ACC112 (cell line): ENCODE measurements around the gene EPB41.
"Not testable (repeated sequence)": the region's sequence is repeated elsewhere in the genome, so short reads cannot be mapped to it uniquely, and the experiment has no call there.

Experiments
- H2AFZ ChIP-seq: fragments of 200-600 bp; sonication (generic); one replicate; pipeline ENCODE4 v1.6.0; 2017; ENCODE audit warnings: antibody characterized with exemption, low read length; ENCODE audit not compliant: unreplicated experiment
- H3K27ac ChIP-seq: fragments of 200-600 bp; sonication (generic); 2 replicates; pipeline ENCODE4 v1.5.1; 2014; ENCODE audit warnings: low read depth, mild to moderate bottlenecking, antibody characterized with exemption, low read length, moderate library complexity
- H3K27me3 ChIP-seq: fragments of 200-600 bp; sonication (generic); 2 replicates; pipeline ENCODE4 v1.6.1; 2014; ENCODE audit warnings: mild to moderate bottlenecking, antibody characterized with exemption, low read length, moderate library complexity, mixed read lengths; ENCODE audit not compliant: insufficient read depth
- H3K36me3 ChIP-seq: fragments of 200-600 bp; sonication (generic); 2 replicates; pipeline ENCODE4 v1.6.1; 2016; ENCODE audit warnings: mild to moderate bottlenecking, antibody characterized with exemption, low read length, moderate library complexity, mixed read lengths; ENCODE audit not compliant: insufficient read depth
- H3K4me1 ChIP-seq: fragments of 200-600 bp; sonication (generic); one replicate; pipeline ENCODE4 v1.6.1; 2016; ENCODE audit warnings: low read length, mixed read lengths; ENCODE audit not compliant: insufficient read depth, unreplicated experiment, control insufficient read depth
- H3K4me3 ChIP-seq: fragments of 200-600 bp; sonication (generic); 2 replicates; pipeline ENCODE4 v1.5.1; 2014; ENCODE audit warnings: mild to moderate bottlenecking, low read depth, low read length
- H3K79me2 ChIP-seq: fragments of 200-600 bp; sonication (generic); one replicate; pipeline ENCODE4 v1.6.0; 2016; ENCODE audit warnings: low read length; ENCODE audit not compliant: control insufficient read depth, unreplicated experiment, insufficient read depth

EPB41 gene

GRCh38 chr1:29017975-29018712 lies 103.8 kb downstream of the EPB41 start:
- Histone ChIP-seq H3K4me1 (no peaks in the 10 kb centered on the region), H2AFZ (no peak overlapping the region), H3K27ac (no peak overlapping the region), H3K79me2 (no peaks in the 10 kb centered on the region), H3K36me3 (no peaks in the 10 kb centered on the region), H3K27me3 (no peaks in the 10 kb centered on the region), H3K4me3 (no peak overlapping the region)

- Histone ChIP-seq H3K27me3 (no peaks in the 10 kb centered on the region), H3K79me2 (no peaks in the 10 kb centered on the region)
These were observed 108.3 kb downstream of the EPB41 start for GRCh38 chr1:29022620-29023019.

GRCh38 chr1:29029667-29030066 lies 115.3 kb downstream of the EPB41 start:
- no peaks in the 10 kb centered on the region for H3K4me1 ChIP-seq
- H3K36me3 ChIP-seq, result no peaks in the 10 kb centered on the region

More at GRCh38 chr1:29022620-29023019, 108.3 kb downstream of the EPB41 start:
- Histone ChIP-seq H3K4me3 (no peak overlapping the region), H3K36me3 (no peaks in the 10 kb centered on the region), H3K27ac (no peak overlapping the region), H2AFZ (no peak overlapping the region), H3K4me1 (no peaks in the 10 kb centered on the region)

GRCh38 chr1:29032841-29033240 lies 118.5 kb downstream of the EPB41 start:
- Histone ChIP-seq H3K27me3 (no peaks in the 10 kb centered on the region), H3K27ac (no peak overlapping the region), H3K4me3 (no peak overlapping the region), H3K4me1 (no peaks in the 10 kb centered on the region), H3K36me3 (no peaks in the 10 kb centered on the region), H2AFZ (no peak overlapping the region), H3K79me2 (no peaks in the 10 kb centered on the region)

More at GRCh38 chr1:29029667-29030066, 115.3 kb downstream of the EPB41 start:
- no peaks in the 10 kb centered on the region for H3K79me2 ChIP-seq
- no peak overlapping the region for H2AFZ ChIP-seq
- H3K4me3 ChIP-seq, result no peak overlapping the region
- no peak overlapping the region for H3K27ac ChIP-seq
- no peaks in the 10 kb centered on the region for H3K27me3 ChIP-seq

GRCh38 chr1:29033829-29034466 lies 119.6 kb downstream of the EPB41 start:
- H3K4me3 ChIP-seq, result no peak overlapping the region
- H3K36me3 ChIP-seq, result no peaks in the 10 kb centered on the region
- no peak overlapping the region for H3K27ac ChIP-seq
- no peaks in the 10 kb centered on the region for H3K27me3 ChIP-seq
- H3K4me1 ChIP-seq, result no peaks in the 10 kb centered on the region
- H2AFZ ChIP-seq, result no peak overlapping the region
- no peaks in the 10 kb centered on the region for H3K79me2 ChIP-seq

GRCh38 chr1:29043274-29043965 lies 129.1 kb downstream of the EPB41 start:
- H2AFZ ChIP-seq, result no peak overlapping the region
- H3K4me1 ChIP-seq, result no peaks in the 10 kb centered on the region
- no peaks in the 10 kb centered on the region for H3K27me3 ChIP-seq
- no peak overlapping the region for H3K4me3 ChIP-seq
- no peaks in the 10 kb centered on the region for H3K79me2 ChIP-seq
- no peaks in the 10 kb centered on the region for H3K36me3 ChIP-seq
- H3K27ac ChIP-seq, result no peak overlapping the region

GRCh38 chr1:29044010-29044409 lies 129.6 kb downstream of the EPB41 start:
- Histone ChIP-seq H3K27ac (no peak overlapping the region), H3K4me1 (no peaks in the 10 kb centered on the region), H3K79me2 (no peaks in the 10 kb centered on the region), H3K36me3 (no peaks in the 10 kb centered on the region), H3K27me3 (no peaks in the 10 kb centered on the region), H3K4me3 (no peak overlapping the region), H2AFZ (no peak overlapping the region)

GRCh38 chr1:29045663-29046062 lies 131.3 kb downstream of the EPB41 start:
- not testable (repeated sequence) for H2AFZ ChIP-seq, H3K36me3 ChIP-seq, H3K4me3 ChIP-seq, H3K4me1 ChIP-seq, H3K79me2 ChIP-seq, H3K27me3 ChIP-seq, H3K27ac ChIP-seq

GRCh38 chr1:29047142-29047541 lies 132.8 kb downstream of the EPB41 start:
- Histone ChIP-seq H3K27ac (no peak overlapping the region), H3K27me3 (no peaks in the 10 kb centered on the region), H3K79me2 (no peaks in the 10 kb centered on the region), H2AFZ (no peak overlapping the region), H3K4me3 (no peak overlapping the region), H3K4me1 (no peaks in the 10 kb centered on the region), H3K36me3 (no peaks in the 10 kb centered on the region)

GRCh38 chr1:29050166-29050565 lies 135.8 kb downstream of the EPB41 start:
- no peak overlapping the region for H3K27ac ChIP-seq
- no peak overlapping the region for H3K4me3 ChIP-seq
- H3K79me2 ChIP-seq, result no peaks in the 10 kb centered on the region
- H3K27me3 ChIP-seq, result no peaks in the 10 kb centered on the region
- no peaks in the 10 kb centered on the region for H3K36me3 ChIP-seq
- no peaks in the 10 kb centered on the region for H3K4me1 ChIP-seq
- no peak overlapping the region for H2AFZ ChIP-seq
